ENCODE data around the gene CBX7. TPM values are rescaled to one million over a fixed set of nuclear protein-coding genes. Genes with fewer than 3 reads are reported as not detected.

The CBX7 gene
- total and polyA plus RNA-seq, 2 donors (not counting 3 experiments of a cell fraction or from before 2014, with no cell fraction given): 3.4 to 7.1 TPM

GRCh38 chr22:39134366-39135091 is 18.0 kb downstream of the CBX7 start:
- Histone ChIP-seq H2AFZ (ENCODE audit: low read depth, low read length) (no peak overlapping the region), H3K4me2 (ENCODE audit: insufficient read depth, low read length) (no peak overlapping the region), H3K9me1 (replicated peaks; ENCODE audit: control insufficient read depth, extremely low read depth, insufficient read depth, low read length) (no peaks in the 10 kb centered on the region), H3K79me2 (ENCODE audit: control insufficient read depth, insufficient read depth, low read length) (no peaks in the 10 kb centered on the region), H3K4me1 (ENCODE audit: control insufficient read depth, extremely low read depth, insufficient read depth, low read length) (no peaks in the 10 kb centered on the region), H3K4me3 (replicated peaks in 1 of 3; ENCODE audit: insufficient read depth in 1 of 3, low read depth in 1 of 3, low read length in 3 of 3) (no peak overlapping the region), H3K27me3 (ENCODE audit: control insufficient read depth in 2 of 2, insufficient read depth in 2 of 2, low read length in 2 of 2) (no peaks in the 10 kb centered on the region), H3K36me3 (ENCODE audit: control insufficient read depth in 2 of 2, extremely low read depth in 1 of 2, insufficient read depth in 2 of 2, low read length in 2 of 2) (no peaks in the 10 kb centered on the region), H3K9me3 (replicated peaks; ENCODE audit: control insufficient read depth, insufficient read depth, low read length) (no peaks in the 10 kb centered on the region), H3K27ac (ENCODE audit: insufficient read depth, low read depth, low read length) (no peak overlapping the region), H4K20me1 (replicated peaks; ENCODE audit: control insufficient read depth, extremely low read depth, insufficient read depth, low read length) (no peaks in the 10 kb centered on the region), H3K9ac (replicated peaks; ENCODE audit: extremely low read depth, insufficient read depth, low read length) (no peak overlapping the region)
- no peak for DNase-seq (ENCODE audit: low read depth, low spot score)
- intact Hi-C loops (cut with micrococcal nuclease) (loop anchor here (1.0 kb wide), 2 partner anchors 172 to 177 kb away; no protein-coding TSS in a partner anchor), dilution Hi-C loops (cut with MboI; ENCODE audit: extremely low pct_ligation_motif_present, low sequenced_read_pairs) (no loop called here)
- POLR2A ChIA-PET: interaction anchor here (0.6 kb wide), 1 partner anchor 185 kb away, joined by 3 read pairs; the partner anchor contains the start of gene RPL3
- TF ChIP-seq JUN (IDR thresholded peaks at IDR 0.05; ENCODE audit: borderline replicate concordance, insufficient read depth, insufficient read length, low read depth) (no peak), MYC (IDR thresholded peaks at IDR 0.05; ENCODE audit: low read depth, low read length) (no peak), POLR2A (IDR thresholded peaks at IDR 0.05; ENCODE audit: low read depth, low read length) (no peak), CTCF (IDR thresholded peaks at IDR 0.05; ENCODE audit: extremely low read depth in 1 of 2, insufficient read depth in 1 of 2, low read depth in 1 of 2, low read length in 2 of 2) (no peak), GATA2 (IDR thresholded peaks at IDR 0.05; ENCODE audit: insufficient read depth, insufficient read length, low read depth, low read length) (no peak), MAX (IDR thresholded peaks at IDR 0.05; ENCODE audit: insufficient read depth, insufficient read length) (no peak), POLR2AphosphoS5 (IDR thresholded peaks at IDR 0.05; ENCODE audit: insufficient read depth, low read depth, low read length) (no peak), EZH2 (IDR thresholded peaks at IDR 0.05; ENCODE audit: borderline replicate concordance, low read depth, low read length, severe bottlenecking) (no peak), FOS (IDR thresholded peaks at IDR 0.05; ENCODE audit: borderline replicate concordance, insufficient read depth, low read length) (no peak)
- no peak for FAIRE-seq
- BruUV-seq (replicated peaks): no TSS peak
- CTCF ChIA-PET: interaction anchor here (0.8 to 3.9 kb wide), 10 partner anchors 8 to 394 kb away, joined by 3 to 46 read pairs (median 4); no protein-coding TSS in a partner anchor

Measured in endothelial cell of umbilical vein (primary cell).